Measurements from ENCODE around the gene SLC9A9. TPM values are rescaled to one million over a fixed set of nuclear protein-coding genes. Genes with fewer than 3 reads are reported as not detected.

The SLC9A9 gene
- total RNA-seq, 2 donors from 2014 or later: 1.3 to 3.7 TPM

DNA sequence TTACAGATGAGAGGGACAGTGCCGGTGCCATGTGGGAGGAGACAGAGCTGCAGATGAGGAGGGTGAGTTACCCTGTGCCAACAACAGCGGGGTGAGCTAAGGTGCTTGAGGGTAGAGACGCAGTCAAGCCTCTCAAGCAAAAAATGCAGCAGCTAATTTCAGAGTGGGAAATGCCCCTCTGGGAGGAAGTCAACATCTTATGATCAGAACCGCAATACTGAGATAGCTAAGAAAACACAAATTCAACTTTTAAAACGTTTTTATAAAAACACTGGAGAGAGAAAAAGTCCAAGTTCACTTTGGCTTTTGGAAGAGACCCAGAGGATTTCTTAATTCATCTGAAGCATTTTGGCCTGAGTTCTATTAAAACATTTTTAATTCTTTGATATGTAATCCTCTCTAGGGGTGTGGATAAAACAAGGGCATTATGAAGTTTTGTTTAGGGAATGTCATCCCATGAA is 319.2 kb downstream of the SLC9A9 start:
- Histone ChIP-seq H3K36me3 (ENCODE audit: control insufficient read depth, insufficient read depth, low read length) (no peaks in the 10 kb centered on the region), H3K9ac (ENCODE audit: extremely low read depth, low read length, poor library complexity, severe bottlenecking) (no peak overlapping the region), H3K27me3 (ENCODE audit: control insufficient read depth, insufficient read depth, low read length, poor library complexity, severe bottlenecking) (no peaks in the 10 kb centered on the region), H3K9me3 (ENCODE audit: control insufficient read depth, low read length) (no peaks in the 10 kb centered on the region), H3K27ac (ENCODE audit: low read depth, low read length) (no peak overlapping the region), H3K4me1 (ENCODE audit: control insufficient read depth, insufficient read depth, low read length) (no peaks in the 10 kb centered on the region), H3K4me3 (ENCODE audit: low read length) (no peak overlapping the region)
- no peak overlapping the region for H3K4me3 Mint-ChIP-seq
- H3K27ac Mint-ChIP-seq: no peak overlapping the region
- H3K36me3 Mint-ChIP-seq (ENCODE audit: low read depth): no peaks in the 10 kb centered on the region
- TF ChIP-seq, protein P1, sequence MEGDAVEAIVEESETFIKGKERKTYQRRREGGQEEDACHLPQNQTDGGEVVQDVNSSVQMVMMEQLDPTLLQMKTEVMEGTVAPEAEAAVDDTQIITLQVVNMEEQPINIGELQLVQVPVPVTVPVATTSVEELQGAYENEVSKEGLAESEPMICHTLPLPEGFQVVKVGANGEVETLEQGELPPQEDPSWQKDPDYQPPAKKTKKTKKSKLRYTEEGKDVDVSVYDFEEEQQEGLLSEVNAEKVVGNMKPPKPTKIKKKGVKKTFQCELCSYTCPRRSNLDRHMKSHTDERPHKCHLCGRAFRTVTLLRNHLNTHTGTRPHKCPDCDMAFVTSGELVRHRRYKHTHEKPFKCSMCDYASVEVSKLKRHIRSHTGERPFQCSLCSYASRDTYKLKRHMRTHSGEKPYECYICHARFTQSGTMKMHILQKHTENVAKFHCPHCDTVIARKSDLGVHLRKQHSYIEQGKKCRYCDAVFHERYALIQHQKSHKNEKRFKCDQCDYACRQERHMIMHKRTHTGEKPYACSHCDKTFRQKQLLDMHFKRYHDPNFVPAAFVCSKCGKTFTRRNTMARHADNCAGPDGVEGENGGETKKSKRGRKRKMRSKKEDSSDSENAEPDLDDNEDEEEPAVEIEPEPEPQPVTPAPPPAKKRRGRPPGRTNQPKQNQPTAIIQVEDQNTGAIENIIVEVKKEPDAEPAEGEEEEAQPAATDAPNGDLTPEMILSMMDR (conservative IDR thresholded peaks at IDR 0.05): no peak
- DNase-seq: no peak
- WGBS, 2 experiments (ENCODE audit: insufficient coverage in 1 of 2, insufficient read length in 1 of 2): 91 to 93% methylated on average over 2 to 5 of the region's 5 CpGs
- H3K27me3 Mint-ChIP-seq (ENCODE audit: insufficient read depth): no peaks in the 10 kb centered on the region
- H3K4me1 Mint-ChIP-seq: no peaks in the 10 kb centered on the region
- no peaks in the 10 kb centered on the region for H3K9me3 Mint-ChIP-seq

DNA sequence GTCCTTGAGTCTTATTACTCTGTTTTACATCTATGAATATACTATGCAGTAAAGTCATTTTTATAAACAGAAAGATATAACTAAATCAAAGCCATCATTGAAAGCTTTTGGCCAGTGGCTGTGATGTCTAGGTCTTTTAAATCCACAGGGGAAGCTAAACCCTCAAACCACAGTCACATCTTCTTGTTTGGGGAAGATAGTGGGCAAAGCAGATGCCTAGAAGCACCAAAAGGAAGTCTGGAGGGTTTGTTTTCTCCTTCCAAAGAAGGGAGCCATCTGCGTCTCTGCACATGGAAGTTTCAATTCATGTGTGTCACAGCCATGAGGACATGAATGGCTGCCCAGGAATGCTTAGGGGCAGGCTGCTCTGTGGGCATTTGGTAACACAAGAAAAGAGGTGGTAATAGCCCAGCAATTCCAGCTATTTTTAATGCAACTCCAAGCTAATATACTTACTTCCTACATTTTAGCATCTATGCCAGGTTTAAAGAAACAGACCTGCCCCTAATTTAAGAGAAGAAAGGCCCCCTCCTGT is 322.2 kb downstream of the SLC9A9 start:
- Mint-ChIP-seq H3K27me3 (ENCODE audit: insufficient read depth) (no peaks in the 10 kb centered on the region), H3K9me3 (no peaks in the 10 kb centered on the region), H3K27ac (no peak overlapping the region), H3K4me3 (no peak overlapping the region), H3K36me3 (ENCODE audit: low read depth) (no peaks in the 10 kb centered on the region), H3K4me1 (no peaks in the 10 kb centered on the region)
- Histone ChIP-seq H3K9ac (ENCODE audit: extremely low read depth, low read length, poor library complexity, severe bottlenecking) (no peak overlapping the region), H3K36me3 (ENCODE audit: control insufficient read depth, insufficient read depth, low read length) (no peaks in the 10 kb centered on the region), H3K4me1 (ENCODE audit: control insufficient read depth, insufficient read depth, low read length) (no peaks in the 10 kb centered on the region), H3K4me3 (ENCODE audit: low read length) (no peak overlapping the region), H3K9me3 (ENCODE audit: control insufficient read depth, low read length) (no peaks in the 10 kb centered on the region), H3K27ac (ENCODE audit: low read depth, low read length) (no peak overlapping the region), H3K27me3 (ENCODE audit: control insufficient read depth, insufficient read depth, low read length, poor library complexity, severe bottlenecking) (no peaks in the 10 kb centered on the region)
- WGBS, 2 experiments (ENCODE audit: insufficient coverage in 1 of 2, insufficient read length in 1 of 2): 60 to 86% methylated on average over 1 of the region's 1 CpG
- DNase-seq: no peak
- TF ChIP-seq, protein P1 (conservative IDR thresholded peaks at IDR 0.05): no peak

DNA sequence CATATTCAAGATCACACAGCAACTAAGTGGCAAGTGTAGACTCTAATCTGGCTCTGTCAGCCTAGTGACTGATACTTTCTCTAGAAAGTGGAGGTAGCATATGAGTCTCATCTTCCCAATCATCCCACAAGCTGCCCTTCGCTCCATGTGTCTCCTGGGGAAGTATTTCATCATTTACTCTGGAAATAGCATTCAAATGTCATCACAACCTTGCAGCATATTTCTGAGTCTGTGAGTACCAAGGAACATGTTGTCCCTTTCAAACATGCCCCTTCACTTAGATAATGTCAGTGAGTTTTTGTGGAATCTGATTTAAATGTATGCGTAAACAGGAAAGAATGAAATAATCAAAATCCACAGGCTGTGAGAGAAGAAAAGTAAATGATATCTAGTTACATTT is 322.9 kb downstream of the SLC9A9 start:
- 92 to 100% methylated on average over 1 of the region's 2 CpGs for WGBS, 2 experiments (ENCODE audit: insufficient coverage in 1 of 2, insufficient read length in 1 of 2)
- H3K4me1 Mint-ChIP-seq: no peaks in the 10 kb centered on the region
- H3K9me3 Mint-ChIP-seq: no peaks in the 10 kb centered on the region
- no peak overlapping the region for H3K4me3 Mint-ChIP-seq
- H3K4me3 ChIP-seq (ENCODE audit: low read length): no peak overlapping the region
- H3K36me3 Mint-ChIP-seq (ENCODE audit: low read depth): no peaks in the 10 kb centered on the region
- DNase-seq: no peak
- TF ChIP-seq, protein P1 (conservative IDR thresholded peaks at IDR 0.05): no peak
- H3K27me3 Mint-ChIP-seq (ENCODE audit: insufficient read depth): no peaks in the 10 kb centered on the region
- H3K36me3 ChIP-seq (ENCODE audit: control insufficient read depth, insufficient read depth, low read length): no peaks in the 10 kb centered on the region
- H3K27ac Mint-ChIP-seq: no peak overlapping the region
- no peak overlapping the region for H3K9ac ChIP-seq (ENCODE audit: extremely low read depth, low read length, poor library complexity, severe bottlenecking)
- H3K27me3 ChIP-seq (ENCODE audit: control insufficient read depth, insufficient read depth, low read length, poor library complexity, severe bottlenecking): no peaks in the 10 kb centered on the region
- no peak overlapping the region for H3K27ac ChIP-seq (ENCODE audit: low read depth, low read length)
- no peaks in the 10 kb centered on the region for H3K4me1 ChIP-seq (ENCODE audit: control insufficient read depth, insufficient read depth, low read length)
- no peaks in the 10 kb centered on the region for H3K9me3 ChIP-seq (ENCODE audit: control insufficient read depth, low read length)
